ENCODE results near the gene NRP2.

GRCh38 chr2:205651719-205652118, 30.6 kb upstream of the NRP2 start:
- TF ChIP-seq GATA2 (IDR thresholded peaks at IDR 0.05; ENCODE audit: low read depth, low read length) (no peak), GATA3 (IDR thresholded peaks at IDR 0.05; ENCODE audit: low read depth, low read length) (no peak)
